ENCODE results near the gene LMOD1.

DNA sequence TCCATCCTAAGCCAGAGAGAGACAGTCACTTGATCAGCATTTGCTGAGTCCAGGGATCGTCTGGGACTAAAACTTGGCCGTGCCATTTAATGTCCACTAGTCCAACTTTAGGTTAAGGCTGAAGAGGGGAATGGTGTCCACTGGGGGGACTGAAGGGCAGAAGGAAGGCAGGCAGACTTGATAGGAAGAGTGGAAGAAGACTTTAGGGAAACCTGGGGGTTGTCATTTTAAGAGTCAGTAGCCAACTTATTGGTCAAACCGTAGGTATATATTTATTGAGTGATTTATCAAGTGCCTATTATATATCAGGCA, 1.3 kb upstream of the LMOD1 start:
- no peak for TF ChIP-seq POLR2AphosphoS5 (IDR thresholded peaks at IDR 0.05)
- TF ChIP-seq CTCF (IDR thresholded peaks at IDR 0.05) = no peak
- TF ChIP-seq POLR2A (IDR thresholded peaks at IDR 0.05) = no peak
